Liver (tissue), 3 donors: ENCODE results near the gene SERTAD2.

ENCODE experiments used
- EGR1 ChIP-seq, 2 donors: IDR thresholded peaks; 2 replicates each; pipeline ENCODE4 v1.6.1; 2016 to 2018; ENCODE audit warnings: antibody characterized with exemption in 2 of 2, low read depth in 2 of 2
- GABPA ChIP-seq, 2 donors: IDR thresholded peaks in 1 of 2; conservative IDR thresholded peaks in 1 of 2; 2 replicates each; pipeline ENCODE4 v1.6.1; 2016; ENCODE audit warnings: antibody characterized with exemption in 2 of 2, mild to moderate bottlenecking in 1 of 2, moderate library complexity in 1 of 2
- HNF4A ChIP-seq, 2 donors: conservative IDR thresholded peaks; 2 replicates each; pipeline ENCODE4 v1.6.1; 2016; ENCODE audit warnings: antibody characterized with exemption in 2 of 2, mild to moderate bottlenecking in 2 of 2
- JUND ChIP-seq, 2 donors: IDR thresholded peaks; 2 replicates each; pipeline ENCODE4 v1.6.1; 2016; ENCODE audit warnings: antibody characterized with exemption in 2 of 2
- RAD21 ChIP-seq, 2 donors: IDR thresholded peaks; 2 replicates each; pipeline ENCODE4 v1.6.1; 2016; ENCODE audit warnings: antibody characterized with exemption in 2 of 2, mild to moderate bottlenecking in 2 of 2
- SP1 ChIP-seq: IDR thresholded peaks from 2 replicates; pipeline ENCODE4 v1.6.1; 2018; ENCODE audit warnings: antibody characterized with exemption, mild to moderate bottlenecking
- TAF1 ChIP-seq: conservative IDR thresholded peaks from 2 replicates; pipeline ENCODE4 v1.6.1; 2016; ENCODE audit warnings: antibody characterized with exemption, mild to moderate bottlenecking
- YY1 ChIP-seq: IDR thresholded peaks from 2 replicates; pipeline ENCODE4 v1.6.1; 2016; ENCODE audit warnings: antibody characterized with exemption, mild to moderate bottlenecking
- TF ChIP-seq, protein P1 (sequence below): fragments of 150-350 bp; IDR thresholded peaks from 2 replicates; pipeline ENCODE4 v1.5.1; 2017; ENCODE audit warnings: improper control_type of control experiment, low read depth, low read length; ENCODE audit not compliant: missing input control
- TF ChIP-seq, protein P2 (sequence below): IDR thresholded peaks from 2 replicates; pipeline ENCODE4 v1.6.1; 2016; ENCODE audit warnings: antibody characterized with exemption, mild to moderate bottlenecking
- TF ChIP-seq, protein P3 (sequence below): IDR thresholded peaks from 2 replicates; pipeline ENCODE4 v1.6.1; 2016; ENCODE audit warnings: antibody characterized with exemption
- donor health status: healthy.
- donor health status: healthy.

DNA sequence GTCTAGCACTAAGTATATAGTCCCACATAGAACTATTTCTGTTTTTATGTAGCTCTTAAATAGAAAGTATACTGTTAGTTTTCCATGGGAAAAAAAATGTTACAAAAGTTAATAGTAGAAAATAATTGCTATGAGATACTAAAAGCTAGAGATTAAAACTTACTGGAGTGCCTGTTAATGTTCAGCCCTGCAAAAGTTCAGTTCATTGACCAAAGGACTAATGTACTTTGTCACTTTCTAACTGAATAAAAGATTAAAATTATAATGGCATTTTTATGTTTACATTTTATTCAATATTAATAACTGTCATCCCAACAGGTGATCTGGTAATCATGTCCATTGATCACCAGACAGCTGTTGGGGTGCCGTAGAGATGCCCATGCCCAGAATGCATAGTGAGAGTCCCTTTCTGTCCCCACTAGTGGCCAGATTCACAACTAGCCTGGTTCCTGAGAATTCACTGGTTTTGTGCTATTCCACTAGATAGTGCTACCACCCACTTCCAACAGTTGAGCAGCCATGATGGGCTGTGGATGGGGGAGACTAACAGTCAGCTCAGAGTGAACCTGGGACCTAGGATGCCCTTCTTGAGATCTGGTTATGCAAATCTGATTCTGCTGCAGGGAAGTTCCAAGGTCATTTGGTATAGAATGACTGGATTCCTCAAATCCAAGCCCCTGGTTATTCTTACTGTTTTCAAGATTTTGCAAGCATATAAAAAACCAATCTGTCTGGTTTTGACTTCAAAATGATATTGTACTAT is 71.8 kb downstream of the SERTAD2 start:
- TF ChIP-seq, protein P1, sequence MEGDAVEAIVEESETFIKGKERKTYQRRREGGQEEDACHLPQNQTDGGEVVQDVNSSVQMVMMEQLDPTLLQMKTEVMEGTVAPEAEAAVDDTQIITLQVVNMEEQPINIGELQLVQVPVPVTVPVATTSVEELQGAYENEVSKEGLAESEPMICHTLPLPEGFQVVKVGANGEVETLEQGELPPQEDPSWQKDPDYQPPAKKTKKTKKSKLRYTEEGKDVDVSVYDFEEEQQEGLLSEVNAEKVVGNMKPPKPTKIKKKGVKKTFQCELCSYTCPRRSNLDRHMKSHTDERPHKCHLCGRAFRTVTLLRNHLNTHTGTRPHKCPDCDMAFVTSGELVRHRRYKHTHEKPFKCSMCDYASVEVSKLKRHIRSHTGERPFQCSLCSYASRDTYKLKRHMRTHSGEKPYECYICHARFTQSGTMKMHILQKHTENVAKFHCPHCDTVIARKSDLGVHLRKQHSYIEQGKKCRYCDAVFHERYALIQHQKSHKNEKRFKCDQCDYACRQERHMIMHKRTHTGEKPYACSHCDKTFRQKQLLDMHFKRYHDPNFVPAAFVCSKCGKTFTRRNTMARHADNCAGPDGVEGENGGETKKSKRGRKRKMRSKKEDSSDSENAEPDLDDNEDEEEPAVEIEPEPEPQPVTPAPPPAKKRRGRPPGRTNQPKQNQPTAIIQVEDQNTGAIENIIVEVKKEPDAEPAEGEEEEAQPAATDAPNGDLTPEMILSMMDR: no peak
- no peak for TF ChIP-seq YY1
- no peak for TF ChIP-seq RAD21 (IDR thresholded peaks at IDR 0.05)
- TF ChIP-seq GABPA (IDR thresholded peaks at IDR 0.05 in 1 of 2, conservative IDR thresholded peaks at IDR 0.05 in 1 of 2): no peak
- TF ChIP-seq SP1: no peak
- TF ChIP-seq EGR1 (IDR thresholded peaks at IDR 0.05; ENCODE audit: low read depth in 2 of 2): no peak
- no peak for TF ChIP-seq JUND (IDR thresholded peaks at IDR 0.05)
- TF ChIP-seq, protein P2, sequence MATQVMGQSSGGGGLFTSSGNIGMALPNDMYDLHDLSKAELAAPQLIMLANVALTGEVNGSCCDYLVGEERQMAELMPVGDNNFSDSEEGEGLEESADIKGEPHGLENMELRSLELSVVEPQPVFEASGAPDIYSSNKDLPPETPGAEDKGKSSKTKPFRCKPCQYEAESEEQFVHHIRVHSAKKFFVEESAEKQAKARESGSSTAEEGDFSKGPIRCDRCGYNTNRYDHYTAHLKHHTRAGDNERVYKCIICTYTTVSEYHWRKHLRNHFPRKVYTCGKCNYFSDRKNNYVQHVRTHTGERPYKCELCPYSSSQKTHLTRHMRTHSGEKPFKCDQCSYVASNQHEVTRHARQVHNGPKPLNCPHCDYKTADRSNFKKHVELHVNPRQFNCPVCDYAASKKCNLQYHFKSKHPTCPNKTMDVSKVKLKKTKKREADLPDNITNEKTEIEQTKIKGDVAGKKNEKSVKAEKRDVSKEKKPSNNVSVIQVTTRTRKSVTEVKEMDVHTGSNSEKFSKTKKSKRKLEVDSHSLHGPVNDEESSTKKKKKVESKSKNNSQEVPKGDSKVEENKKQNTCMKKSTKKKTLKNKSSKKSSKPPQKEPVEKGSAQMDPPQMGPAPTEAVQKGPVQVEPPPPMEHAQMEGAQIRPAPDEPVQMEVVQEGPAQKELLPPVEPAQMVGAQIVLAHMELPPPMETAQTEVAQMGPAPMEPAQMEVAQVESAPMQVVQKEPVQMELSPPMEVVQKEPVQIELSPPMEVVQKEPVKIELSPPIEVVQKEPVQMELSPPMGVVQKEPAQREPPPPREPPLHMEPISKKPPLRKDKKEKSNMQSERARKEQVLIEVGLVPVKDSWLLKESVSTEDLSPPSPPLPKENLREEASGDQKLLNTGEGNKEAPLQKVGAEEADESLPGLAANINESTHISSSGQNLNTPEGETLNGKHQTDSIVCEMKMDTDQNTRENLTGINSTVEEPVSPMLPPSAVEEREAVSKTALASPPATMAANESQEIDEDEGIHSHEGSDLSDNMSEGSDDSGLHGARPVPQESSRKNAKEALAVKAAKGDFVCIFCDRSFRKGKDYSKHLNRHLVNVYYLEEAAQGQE: no peak
- TF ChIP-seq TAF1: no peak
- TF ChIP-seq HNF4A (conservative IDR thresholded peaks at IDR 0.05): peak; percentile 42 to 56
- TF ChIP-seq, protein P3, sequence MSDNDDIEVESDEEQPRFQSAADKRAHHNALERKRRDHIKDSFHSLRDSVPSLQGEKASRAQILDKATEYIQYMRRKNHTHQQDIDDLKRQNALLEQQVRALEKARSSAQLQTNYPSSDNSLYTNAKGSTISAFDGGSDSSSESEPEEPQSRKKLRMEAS: no peak
